Type B pancreatic cell (in vitro differentiated cells): Measurements from ENCODE around the gene CDK2AP2. TPM values are rescaled to one million over a fixed set of nuclear protein-coding genes. Genes with fewer than 3 reads are reported as not detected.

ENCODE experiments used
- DNase-seq: peaks from one replicate; pipeline ENCODE4 v3.0.0; 2021; ENCODE audit warnings: mixed read lengths; ENCODE audit not compliant: unreplicated experiment; ENCODE audit errors: extremely low spot score
- H3K27ac Mint-ChIP-seq: 2 replicates; pipeline ENCODE4 v1.8.0; 2021; ENCODE audit warnings: mild to moderate bottlenecking, mixed read lengths
- H3K27me3 Mint-ChIP-seq: 2 replicates; pipeline ENCODE4 v1.8.0; 2021; ENCODE audit warnings: mixed read lengths
- H3K36me3 Mint-ChIP-seq: 2 replicates; pipeline ENCODE4 v1.8.0; 2021; ENCODE audit warnings: mixed read lengths
- H3K4me1 Mint-ChIP-seq: one replicate; pipeline ENCODE4 v1.8.0; 2021; ENCODE audit warnings: mixed read lengths; ENCODE audit not compliant: unreplicated experiment
- H3K4me3 Mint-ChIP-seq: 2 replicates; pipeline ENCODE4 v1.8.0; 2021; ENCODE audit warnings: mild to moderate bottlenecking, mixed read lengths
- H3K9me3 Mint-ChIP-seq: 2 replicates; pipeline ENCODE4 v1.8.0; 2021; ENCODE audit warnings: mixed read lengths
- total RNA-seq: library from RNA; stranded (reverse); gene quantifications from 2 replicates; pipeline ENCODE4 v1.2.1, GENCODE V29; 2021; ENCODE audit warnings: low replicate concordance
- TF ChIP-seq, protein P1 (sequence below): fragments of 200-600 bp; sonication (generic); conservative IDR thresholded peaks from 2 replicates; pipeline ENCODE4 v1.5.0; 2021; ENCODE audit warnings: antibody characterized with exemption, mild to moderate bottlenecking

Gene CDK2AP2
- total RNA-seq, 1 donor from 2014 or later: 34.9 TPM

DNA sequence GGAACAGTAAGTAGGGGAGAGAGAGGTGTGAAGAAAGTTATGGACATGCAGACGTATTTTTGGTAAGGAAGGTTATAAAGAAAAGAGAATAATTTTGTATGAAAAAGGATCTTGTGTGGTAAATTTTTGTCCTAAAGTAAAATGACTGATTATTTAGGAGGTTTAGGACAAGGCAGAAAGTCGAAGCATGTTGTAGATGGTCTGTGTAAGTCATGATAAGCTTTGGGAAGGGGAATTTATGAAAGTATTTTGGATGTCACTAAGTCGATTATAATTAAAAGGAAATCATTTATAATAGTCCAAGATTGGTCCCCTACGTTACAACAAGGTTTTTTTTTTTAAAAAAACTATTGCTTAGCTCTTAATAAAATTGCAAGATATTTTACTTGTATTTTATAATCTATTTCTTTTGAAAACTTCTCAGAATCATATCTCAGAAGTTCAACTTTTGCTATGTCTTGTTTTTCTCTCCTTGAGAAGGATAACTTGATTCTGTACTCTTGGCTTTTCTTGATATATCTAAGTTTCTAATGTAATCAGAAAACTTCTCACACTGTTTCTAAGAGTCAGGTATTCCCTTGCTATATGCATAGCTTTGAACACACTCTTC is 26.2 kb upstream of the CDK2AP2 start:
- no peak overlapping the region for H3K27ac Mint-ChIP-seq
- no peaks in the 10 kb centered on the region for H3K4me1 Mint-ChIP-seq
- no peak for DNase-seq
- H3K4me3 Mint-ChIP-seq: no peak overlapping the region
- peaks cover 4% of the 10 kb centered on the region for H3K27me3 Mint-ChIP-seq
- no peaks in the 10 kb centered on the region for H3K9me3 Mint-ChIP-seq
- TF ChIP-seq, protein P1, sequence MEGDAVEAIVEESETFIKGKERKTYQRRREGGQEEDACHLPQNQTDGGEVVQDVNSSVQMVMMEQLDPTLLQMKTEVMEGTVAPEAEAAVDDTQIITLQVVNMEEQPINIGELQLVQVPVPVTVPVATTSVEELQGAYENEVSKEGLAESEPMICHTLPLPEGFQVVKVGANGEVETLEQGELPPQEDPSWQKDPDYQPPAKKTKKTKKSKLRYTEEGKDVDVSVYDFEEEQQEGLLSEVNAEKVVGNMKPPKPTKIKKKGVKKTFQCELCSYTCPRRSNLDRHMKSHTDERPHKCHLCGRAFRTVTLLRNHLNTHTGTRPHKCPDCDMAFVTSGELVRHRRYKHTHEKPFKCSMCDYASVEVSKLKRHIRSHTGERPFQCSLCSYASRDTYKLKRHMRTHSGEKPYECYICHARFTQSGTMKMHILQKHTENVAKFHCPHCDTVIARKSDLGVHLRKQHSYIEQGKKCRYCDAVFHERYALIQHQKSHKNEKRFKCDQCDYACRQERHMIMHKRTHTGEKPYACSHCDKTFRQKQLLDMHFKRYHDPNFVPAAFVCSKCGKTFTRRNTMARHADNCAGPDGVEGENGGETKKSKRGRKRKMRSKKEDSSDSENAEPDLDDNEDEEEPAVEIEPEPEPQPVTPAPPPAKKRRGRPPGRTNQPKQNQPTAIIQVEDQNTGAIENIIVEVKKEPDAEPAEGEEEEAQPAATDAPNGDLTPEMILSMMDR: no peak
- H3K36me3 Mint-ChIP-seq: no peaks in the 10 kb centered on the region

DNA sequence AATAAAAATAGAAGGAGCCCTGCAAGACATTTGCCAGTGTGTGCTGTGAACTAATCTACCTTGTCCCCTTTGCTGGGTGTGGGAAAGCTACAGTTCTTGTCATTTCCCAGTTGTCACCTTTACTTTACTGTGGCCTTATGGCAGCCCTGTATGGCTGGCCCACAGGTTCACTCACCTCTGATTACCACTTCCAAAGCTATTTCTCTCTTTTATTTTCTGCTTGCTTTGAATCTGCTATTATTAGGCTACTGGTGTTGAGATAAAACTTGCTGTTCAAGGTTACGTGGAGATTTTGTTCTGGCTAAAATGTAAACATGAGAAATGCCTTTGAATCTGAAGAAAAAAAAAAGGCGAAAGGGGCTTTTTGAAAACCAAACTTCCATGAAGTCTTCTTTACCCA is 24.9 kb upstream of the CDK2AP2 start:
- Mint-ChIP-seq H3K36me3 (no peaks in the 10 kb centered on the region), H3K27me3 (peaks cover 7% of the 10 kb centered on the region), H3K9me3 (no peaks in the 10 kb centered on the region), H3K4me1 (no peaks in the 10 kb centered on the region), H3K27ac (no peak overlapping the region), H3K4me3 (no peak overlapping the region)
- TF ChIP-seq, protein P1: no peak
- no peak for DNase-seq

DNA sequence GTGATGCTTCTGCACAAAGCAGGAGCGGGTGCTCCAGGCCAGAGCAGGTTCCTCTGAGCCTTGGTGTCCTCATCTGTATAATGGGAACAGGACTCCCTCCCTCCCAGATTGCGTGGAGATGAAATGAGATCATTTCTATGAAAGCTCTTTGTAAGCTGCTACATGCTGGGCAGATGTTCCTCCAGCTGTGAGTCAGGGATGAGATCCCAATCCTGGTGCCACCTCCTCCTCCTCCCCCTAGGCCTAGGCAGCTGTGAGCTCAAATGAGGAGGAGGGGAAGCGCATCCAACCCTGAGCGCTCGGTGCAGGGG is 22.3 kb upstream of the CDK2AP2 start:
- no peak overlapping the region for H3K27ac Mint-ChIP-seq
- H3K9me3 Mint-ChIP-seq: peaks cover 6% of the 10 kb centered on the region
- H3K27me3 Mint-ChIP-seq: peaks cover 16% of the 10 kb centered on the region
- no peak for DNase-seq
- no peak overlapping the region for H3K4me3 Mint-ChIP-seq
- no peaks in the 10 kb centered on the region for H3K36me3 Mint-ChIP-seq
- H3K4me1 Mint-ChIP-seq: no peaks in the 10 kb centered on the region
- TF ChIP-seq, protein P1: no peak

DNA sequence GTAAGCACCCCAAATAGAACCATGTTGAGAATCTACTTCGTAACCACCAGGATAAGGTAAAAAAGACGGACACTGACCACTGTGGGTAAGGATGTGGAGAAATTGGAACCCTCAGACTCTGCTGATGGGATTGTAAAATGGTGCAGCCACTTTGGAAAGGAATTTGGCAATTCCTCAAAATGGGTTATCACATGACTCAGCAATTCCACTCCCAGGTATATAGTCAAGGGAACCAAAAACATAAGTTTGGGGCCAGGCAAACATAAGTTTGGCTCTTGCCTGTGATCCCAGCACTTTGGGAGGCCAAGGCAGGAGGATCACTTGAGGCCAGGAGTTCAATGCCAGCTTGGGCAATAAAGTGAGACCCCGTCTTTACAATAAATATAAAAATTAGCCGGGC is 20.4 kb upstream of the CDK2AP2 start:
- no peak for DNase-seq
- H3K27me3 Mint-ChIP-seq: peaks cover 19% of the 10 kb centered on the region
- H3K9me3 Mint-ChIP-seq: peaks cover 6% of the 10 kb centered on the region
- no peak overlapping the region for H3K27ac Mint-ChIP-seq
- no peak overlapping the region for H3K4me3 Mint-ChIP-seq
- no peaks in the 10 kb centered on the region for H3K36me3 Mint-ChIP-seq
- TF ChIP-seq, protein P1: no peak
- H3K4me1 Mint-ChIP-seq: no peaks in the 10 kb centered on the region

DNA sequence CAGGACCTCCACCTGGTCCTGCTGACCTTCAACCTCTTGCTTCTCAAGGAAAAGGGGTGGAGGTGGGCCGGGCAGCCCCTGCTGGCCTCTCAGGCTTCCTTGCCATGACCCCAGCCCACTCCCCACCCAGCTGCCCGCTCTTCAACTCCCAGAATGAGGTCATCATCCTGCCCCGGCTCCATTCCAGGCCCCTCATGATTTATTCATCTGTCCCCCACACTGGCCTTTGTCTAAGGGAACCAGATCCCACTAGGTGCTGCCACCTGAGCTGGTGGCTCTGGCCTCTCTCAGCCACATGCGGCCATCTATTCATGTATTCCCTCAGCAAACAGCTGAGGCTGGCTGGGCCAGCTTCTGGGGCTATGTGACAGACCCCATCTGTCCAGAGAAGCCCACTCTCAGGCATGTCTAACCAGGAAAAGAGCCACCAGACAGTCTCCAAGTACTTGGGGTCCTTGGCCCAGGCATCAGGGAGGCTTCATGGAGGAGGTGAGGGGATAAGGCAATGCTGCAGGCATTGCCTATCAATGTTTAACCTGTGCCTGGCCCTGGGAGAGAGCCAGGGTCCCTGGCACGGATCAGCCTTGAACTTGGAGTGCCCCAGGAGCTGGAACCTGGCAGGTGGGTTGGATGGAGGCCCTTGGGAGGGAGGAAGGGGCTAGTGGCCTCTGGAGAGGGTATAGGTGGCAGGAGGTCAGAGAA is 17.5 kb upstream of the CDK2AP2 start:
- no peak for DNase-seq
- Mint-ChIP-seq H3K9me3 (peaks cover 6% of the 10 kb centered on the region), H3K27ac (no peak overlapping the region), H3K4me3 (no peak overlapping the region), H3K36me3 (no peaks in the 10 kb centered on the region), H3K4me1 (no peaks in the 10 kb centered on the region), H3K27me3 (peaks cover 19% of the 10 kb centered on the region)
- TF ChIP-seq, protein P1: no peak

DNA sequence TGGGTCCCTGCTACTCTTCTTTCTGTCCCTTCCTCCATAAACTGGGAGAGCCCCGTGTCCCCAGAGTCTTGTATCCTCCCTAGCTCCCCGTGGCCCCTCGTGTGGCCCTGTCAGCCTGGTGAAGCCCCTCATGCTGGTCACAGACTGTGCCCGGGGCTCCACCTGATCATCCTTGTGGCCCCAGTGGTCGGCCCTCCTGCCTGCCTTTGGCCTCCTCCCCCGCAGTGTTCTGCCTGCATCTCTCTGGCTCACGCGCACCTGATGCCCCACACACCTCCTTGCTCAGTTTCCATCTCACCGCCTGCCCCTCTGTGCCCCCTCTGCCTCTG is 16.5 kb upstream of the CDK2AP2 start:
- Mint-ChIP-seq H3K4me3 (no peak overlapping the region), H3K9me3 (peaks cover 6% of the 10 kb centered on the region), H3K27me3 (peaks cover 18% of the 10 kb centered on the region), H3K27ac (no peak overlapping the region), H3K4me1 (no peaks in the 10 kb centered on the region), H3K36me3 (no peaks in the 10 kb centered on the region)
- TF ChIP-seq, protein P1: no peak
- no peak for DNase-seq
